NCI-H345 (cell line): ENCODE results near the gene LAMC1.
"Not testable (repeated sequence)": the region's sequence is repeated elsewhere in the genome, so short reads cannot be mapped to it uniquely, and the experiment has no call there.

ENCODE experiments used
- DNase-seq: peaks from one replicate; lab custom pipeline; 2025; lab: John Stamatoyannopoulos, UW

Gene LAMC1

DNA sequence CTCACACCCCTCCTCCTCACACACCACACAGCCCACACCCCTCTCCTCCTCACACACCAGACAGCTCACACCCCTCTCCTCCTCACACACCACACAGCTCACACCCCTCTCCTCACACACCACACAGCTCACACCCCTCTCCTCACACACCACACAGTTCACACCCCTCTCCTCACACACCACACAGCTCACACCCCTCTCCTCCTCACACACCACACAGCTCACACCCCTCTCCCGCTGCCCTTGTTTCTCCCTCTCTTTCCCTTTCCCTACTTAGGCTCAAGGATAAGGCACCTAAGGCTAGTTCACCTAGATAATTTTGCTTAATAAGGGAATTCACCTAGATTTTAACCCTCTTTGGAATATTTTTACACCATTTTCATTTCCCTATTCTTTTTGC is 126.8 kb downstream of the LAMC1 start:
- not testable (repeated sequence) for DNase-seq

DNA sequence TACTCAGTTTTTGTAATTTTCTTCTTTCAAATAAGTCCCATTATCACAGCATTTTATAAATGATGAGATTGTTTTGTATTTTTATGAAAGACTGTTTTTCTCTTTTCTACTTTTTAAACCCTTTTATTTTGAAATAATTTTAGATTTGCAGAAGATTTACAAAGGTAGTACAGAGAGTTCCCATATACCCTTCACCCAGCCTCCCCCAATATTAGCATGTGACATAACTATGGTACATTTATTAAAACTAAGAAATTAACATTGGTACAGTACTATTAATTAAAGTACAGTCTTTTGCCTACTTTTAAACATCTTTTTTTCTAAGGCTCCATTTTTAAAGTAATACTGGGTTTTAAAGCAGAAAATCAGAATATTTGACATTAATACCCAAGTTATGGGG is 127.2 kb downstream of the LAMC1 start:
- no peak for DNase-seq

DNA sequence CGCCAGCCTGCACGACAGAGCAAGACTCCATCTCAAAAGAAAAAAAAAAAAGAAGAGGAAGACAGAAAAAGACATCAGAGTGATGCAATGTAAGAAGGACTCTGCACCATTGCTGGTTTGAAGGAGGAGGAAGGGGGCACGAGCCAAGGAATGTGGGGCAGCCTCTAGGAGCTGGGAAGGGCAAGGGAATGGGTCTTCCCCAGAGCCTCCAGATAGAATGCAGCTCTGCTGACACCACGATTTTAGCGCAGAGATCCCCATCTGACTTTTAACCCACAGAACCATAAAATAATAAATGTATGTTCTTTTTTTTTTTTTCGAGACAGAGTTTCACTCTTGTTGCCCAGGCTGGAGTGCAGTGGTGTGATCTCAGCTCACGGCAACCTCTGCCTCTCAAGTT is 129.0 kb downstream of the LAMC1 start:
- DNase-seq: no peak

DNA sequence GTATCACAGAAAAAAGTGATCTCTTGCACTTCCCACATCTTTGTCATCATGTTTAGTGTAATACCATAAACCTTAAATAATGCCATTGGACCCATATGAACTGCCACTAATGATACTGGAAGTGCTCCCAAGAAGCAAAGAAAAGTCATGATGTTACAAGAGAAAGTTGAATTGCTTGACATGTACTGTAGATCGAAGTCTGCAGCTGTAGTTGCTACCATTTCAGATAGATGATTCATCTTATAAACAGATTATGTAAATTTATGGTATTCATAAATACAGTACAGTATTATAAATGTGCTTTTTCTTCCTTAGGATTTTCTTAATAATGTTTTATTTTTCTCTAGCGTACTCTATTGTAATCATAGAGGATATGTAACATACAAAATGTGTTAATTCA is 132.7 kb downstream of the LAMC1 start:
- DNase-seq: no peak

DNA sequence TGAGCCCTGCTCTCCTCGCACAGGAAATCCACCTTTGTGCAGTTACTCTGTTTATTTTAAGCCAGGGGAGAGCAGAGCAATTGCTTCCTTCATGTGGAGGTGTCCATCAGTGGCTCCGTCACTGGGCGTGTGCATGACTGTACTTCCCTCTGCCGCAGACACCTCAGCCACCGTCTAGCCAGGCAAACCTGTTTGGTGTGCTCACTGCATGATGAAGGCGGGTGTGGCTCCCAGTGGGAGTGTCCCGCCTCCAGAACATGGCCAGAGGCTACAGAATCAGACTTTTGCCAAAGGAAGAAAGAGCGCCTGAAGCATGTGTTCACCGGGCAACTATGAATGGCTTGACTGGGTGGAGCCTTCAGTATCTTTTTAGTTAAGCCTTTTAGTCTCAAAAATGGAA is 136.7 kb downstream of the LAMC1 start:
- no peak for DNase-seq

DNA sequence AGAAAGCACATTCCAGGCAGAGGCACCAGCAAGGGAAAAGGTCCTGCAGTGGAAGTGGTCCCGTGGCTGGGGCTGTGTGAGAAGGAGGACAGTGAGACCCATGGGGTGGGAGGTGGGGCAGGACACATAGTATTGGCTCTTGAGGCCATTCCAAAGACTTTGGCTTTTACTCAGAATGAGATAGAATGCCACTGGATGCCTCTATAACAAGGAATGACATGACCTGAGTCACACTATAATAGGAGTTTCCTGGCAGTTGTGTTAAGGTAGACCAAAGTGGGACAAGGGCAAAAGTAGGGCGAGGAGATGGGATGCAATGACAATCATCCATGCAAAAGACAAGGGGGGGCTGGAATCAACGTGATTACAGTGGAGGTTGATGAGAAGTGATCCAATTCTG is 138.2 kb downstream of the LAMC1 start:
- no peak for DNase-seq

DNA sequence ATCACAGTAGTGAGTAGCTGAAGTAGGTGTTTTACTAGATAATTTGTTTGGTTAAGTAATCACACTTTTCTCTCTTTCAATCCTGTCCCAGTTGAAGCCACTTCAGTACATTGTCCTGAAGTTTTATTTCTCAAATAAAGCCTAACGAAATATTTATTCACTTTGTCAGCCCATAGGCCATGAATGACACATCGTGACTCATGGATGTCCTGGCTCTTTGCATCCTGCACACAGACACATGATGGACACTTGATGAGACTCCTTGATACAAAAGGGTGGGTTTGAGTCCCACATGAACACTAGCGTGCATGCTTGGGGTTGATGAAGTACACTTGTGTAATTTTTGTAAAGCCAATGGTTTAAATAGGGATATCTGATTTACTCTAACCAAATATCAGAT is 140.1 kb downstream of the LAMC1 start:
- DNase-seq: no peak

DNA sequence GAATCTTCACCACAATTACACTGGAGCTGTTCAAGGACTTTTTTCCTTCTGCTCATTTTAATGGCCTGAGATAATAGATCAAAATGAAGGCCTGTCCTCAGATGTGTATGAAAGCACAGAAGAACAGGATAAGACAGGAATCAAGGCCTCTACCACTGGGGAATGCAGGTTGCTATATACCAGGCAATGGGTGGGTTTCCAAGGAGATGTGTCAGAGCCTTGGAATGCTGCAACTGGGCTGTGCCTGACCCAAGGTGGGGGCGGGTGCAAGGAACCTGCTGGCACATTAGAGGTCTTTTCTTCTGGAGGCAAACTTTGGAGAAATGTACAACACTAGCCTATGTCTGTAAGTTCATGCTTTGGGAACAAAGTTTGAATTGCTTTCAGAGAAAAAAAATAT is 141.1 kb downstream of the LAMC1 start:
- DNase-seq: no peak

DNA sequence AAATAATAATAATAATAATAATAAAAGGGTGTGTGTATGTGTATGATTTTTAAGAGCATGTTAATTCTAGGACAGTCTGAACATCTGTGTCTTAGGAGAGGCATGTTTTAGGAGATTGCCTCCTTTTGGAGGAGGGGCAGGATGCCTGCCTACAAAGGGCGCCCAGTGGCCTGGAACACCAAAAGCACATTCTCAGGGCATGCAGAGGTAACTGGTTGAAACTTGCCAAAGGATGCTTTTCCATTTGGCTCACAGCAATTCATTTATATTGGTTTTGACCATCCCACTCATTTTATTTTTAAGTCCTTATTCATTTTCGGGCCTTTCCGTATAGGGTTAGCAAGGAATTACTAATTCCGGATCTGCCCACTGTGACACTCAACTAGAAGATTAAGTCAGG is 141.7 kb downstream of the LAMC1 start:
- DNase-seq: no peak

DNA sequence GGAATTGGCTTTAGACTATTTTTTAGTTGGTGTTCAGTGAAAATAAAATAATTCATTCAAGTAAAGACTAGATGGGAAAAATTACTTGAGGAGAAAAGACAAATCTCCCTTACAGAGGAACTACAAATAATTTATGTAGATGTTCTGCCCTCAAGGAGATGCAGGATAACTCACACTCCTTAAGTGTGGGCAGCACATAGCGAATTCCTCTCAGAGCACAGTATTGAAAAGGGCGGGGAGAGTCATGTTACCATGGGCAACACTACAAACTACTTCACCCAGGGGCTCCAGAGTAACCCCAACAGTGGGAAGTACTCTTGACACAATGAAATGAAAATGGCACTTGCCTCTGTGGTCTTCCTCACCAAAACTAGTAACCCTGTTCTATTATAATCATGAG is 142.2 kb downstream of the LAMC1 start:
- DNase-seq: no peak

DNA sequence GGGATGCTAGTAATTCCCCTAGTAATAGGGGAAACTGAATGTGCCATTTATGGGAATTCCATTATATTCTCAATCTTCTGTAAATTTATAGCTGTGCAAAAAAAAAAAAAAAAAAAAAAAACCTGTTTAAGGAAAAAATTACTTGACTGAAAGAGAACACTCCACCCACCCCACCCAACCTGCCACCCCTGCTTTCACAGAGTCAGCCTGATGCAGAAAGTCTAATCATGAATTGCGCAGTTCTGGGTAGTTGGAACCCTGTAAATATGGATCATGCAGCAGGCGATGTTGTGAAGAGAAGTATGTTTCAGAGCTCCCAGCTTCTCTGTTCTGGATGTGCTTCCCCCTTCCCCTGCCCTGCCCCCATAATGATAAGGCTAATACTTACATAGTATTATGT is 143.2 kb downstream of the LAMC1 start:
- no peak for DNase-seq

DNA sequence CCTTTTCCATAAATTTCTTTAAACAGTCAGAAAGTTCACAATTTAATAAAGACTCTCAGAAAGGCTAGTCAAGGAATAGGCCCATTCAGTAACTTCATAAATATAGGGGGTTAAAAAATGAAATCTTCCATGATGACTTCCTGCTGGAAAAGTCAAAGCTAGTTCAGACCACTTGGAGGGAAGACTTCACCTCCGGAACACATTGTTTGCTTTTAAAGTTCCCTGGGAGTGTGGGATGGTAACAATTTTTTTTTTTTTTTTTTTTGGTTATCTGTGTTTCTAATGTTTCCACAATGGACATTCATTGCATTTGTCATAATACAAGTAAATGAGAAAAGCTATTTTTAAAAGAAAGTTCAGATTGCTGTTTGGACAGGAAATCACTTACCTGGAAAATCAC is 144.5 kb downstream of the LAMC1 start:
- no peak for DNase-seq

DNA sequence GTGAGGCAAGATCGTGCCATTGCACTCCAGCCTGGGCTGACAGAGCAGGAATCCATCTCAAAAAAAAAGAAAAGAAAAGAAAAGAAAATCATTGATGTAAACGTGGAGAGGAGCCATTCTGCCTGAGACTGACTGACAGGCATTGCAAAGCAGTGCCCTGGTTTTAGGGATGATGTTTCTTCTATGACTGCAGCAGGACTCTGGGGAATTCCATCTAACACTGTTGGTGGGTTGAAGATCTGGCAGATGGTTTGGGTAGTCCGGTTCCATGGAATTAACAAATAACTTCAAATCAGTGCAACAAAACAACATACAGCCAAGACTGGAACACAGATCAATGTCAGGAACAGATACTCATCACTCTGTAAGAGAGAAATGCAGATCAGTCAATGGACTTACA is 145.1 kb downstream of the LAMC1 start:
- no peak for DNase-seq

DNA sequence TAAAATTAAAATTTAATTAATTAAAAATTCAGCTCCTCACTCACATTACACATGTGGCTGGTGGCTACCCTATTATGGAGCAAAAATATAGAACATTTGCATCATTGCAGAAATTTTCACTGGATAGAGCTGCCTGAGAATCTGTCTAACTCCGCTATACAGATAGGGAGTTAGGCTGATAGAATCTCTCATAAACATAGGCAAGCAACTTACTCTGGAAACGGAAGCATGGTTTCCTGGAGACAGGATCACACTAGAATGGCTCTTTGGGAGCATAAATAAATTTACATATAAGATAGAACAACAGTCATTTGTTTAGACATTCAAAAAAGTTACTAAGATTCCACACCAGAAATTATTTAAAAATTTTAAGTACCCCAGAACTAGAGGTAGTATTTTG is 150.6 kb downstream of the LAMC1 start:
- no peak for DNase-seq

DNA sequence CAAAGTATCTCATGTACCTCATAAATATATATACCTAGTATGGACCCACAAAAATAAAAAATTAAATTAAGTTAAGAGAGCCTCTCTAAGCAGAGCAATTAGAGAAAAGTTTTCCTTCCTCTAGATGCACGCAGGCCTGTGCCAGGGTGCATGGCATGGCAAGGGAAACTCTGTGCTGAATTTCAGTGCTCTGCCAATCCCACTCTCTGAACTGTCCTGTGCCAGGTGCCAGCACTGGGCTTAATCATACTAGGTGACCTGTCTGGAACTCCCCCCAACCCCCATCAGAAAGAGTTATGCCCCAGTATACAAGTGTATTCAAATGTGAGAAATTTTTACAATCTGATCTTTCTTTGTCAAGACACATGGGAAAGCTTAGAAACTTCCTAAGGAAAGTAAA is 152.4 kb downstream of the LAMC1 start:
- DNase-seq: no peak

DNA sequence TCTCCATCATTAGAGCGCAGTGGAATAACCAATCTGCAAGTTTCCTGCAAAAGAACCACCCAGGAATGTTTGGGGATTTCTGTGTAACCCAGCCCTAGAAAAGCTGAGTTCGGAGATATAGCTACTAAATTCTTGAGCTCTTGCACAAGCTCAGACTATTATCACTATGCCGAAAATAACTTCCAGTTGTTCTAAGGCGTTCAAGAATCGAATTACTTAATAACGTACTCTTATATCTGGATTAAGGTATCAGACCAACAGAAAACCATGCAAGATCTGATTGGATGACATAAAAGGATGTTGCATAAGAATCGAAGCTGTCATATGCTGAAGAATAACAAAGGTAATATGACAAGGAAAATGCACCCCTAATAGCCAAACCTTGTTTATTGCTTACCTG is 155.3 kb downstream of the LAMC1 start:
- no peak for DNase-seq

DNA sequence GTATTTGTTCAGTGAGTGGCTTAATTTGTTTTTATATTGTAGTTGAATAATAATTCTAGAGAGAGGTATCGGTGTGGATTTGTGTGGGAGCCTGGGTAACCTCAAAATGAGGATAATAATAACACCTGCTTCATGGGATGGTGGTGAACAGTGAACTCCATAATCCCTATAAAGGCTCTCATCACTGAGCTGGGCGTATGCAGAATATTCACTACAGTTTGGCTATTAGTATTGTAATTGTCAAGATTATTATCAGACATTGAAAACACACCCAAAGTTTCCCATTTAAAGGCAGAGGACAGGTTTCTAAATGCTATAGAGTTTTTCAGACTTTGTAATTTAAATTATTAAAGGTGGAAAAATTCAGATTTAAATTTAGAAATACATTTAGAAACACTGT is 155.8 kb downstream of the LAMC1 start:
- no peak for DNase-seq

DNA sequence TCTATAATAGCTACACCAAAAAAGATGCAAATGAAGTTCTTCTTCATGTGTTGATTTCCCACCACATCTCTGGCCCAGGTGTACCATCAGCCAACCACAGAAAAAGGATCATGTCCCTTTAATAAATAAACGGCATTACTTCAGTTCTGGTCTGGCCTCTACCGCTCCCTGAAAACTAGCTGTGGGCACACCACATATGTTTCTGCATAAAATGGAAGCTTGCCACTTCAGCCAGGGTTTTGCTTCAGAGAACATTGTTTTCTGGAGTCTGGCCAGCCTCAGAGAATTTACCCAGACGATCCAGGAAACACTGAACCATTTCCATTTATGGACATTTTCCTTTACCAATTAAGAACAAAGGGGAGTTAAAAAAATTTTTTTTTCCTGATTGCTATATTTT is 157.0 kb downstream of the LAMC1 start:
- DNase-seq: no peak

DNA sequence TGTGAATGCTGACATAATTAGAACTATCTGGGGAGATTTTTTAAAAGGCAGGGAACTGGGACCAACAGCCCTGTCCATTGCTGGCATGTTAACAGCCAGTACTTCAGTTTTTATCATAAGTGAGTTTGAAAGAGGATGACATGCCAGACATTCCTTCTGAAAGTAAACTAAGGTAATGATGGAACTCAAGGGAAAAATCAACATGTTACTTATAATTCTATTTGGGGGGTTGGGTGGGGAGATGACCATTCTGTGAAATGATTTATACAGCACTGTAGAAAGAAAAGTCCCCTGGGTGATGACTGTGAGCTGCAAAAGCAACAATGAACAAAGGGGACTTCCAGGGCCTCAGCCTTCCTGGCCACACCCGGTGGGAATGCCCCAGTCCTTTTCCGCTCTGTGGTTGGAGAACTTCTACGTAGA is 157.4 kb downstream of the LAMC1 start:
- DNase-seq: no peak

DNA sequence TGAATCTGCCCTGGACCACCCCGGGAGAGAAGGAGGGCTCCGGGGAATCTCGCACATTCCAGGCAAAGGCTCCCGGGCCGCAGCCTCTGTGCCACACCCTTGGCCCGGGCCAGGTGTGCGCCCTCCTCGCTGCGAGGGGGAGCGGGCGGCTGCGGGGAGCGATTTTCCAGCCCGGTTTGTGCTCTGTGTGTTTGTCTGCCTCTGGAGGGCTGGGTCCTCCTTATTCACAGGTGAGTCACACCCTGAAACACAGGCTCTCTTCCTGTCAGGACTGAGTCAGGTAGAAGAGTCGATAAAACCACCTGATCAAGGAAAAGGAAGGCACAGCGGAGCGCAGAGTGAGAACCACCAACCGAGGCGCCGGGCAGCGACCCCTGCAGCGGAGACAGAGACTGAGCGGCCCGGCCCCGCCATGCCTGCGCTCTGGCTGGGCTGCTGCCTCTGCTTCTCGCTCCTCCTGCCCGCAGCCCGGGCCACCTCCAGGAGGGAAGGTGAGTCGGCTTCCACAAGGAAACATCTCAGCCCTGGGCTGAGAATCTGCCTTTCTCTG is 162.8 kb downstream of the LAMC1 start, which contains the start of gene LAMC2:
Gene LAMC2 (plus strand): TSS at position 324 of the 550 bp plus-strand sequence. CDS start 89 bp downstream, at position 413.
- peak; percentile 14 for DNase-seq

DNA sequence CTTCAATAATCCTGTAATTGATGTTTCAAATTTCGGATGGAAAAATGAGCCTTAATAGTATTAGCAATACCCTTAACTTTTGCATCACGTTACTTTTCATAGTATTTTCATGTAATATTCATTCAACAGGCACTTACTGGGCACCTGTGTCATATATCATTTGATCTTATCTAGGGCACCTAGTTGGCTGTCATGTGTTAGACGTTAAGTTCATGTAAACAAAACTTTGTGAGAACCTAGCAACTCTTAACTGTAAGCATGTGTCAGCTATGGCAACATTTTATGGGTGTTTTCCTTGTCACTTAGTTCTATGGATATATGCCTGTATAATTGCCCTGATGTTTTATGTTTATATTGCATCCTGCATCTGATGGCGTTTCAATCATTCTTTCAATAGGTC is 163.6 kb downstream of the LAMC1 start:
- no peak for DNase-seq

DNA sequence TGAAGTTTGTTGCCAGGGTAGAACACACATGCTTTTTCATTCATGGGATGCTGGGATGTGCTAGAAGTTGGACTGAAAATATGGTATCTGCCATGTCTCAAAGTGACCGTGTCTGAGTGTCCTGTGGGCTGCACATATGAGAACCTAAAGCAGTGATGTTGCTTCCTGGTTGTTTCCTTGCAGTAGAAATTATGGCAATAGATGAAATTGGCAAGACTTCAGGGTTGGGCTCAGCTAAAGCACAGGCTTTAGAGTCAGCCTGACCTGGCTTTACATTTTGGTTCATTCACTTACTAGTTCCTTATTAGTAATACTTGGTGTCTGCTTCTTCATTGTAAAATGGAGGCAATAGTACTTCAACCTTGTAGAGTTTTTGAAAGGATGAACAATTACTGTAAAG is 165.0 kb downstream of the LAMC1 start:
- DNase-seq: no peak

DNA sequence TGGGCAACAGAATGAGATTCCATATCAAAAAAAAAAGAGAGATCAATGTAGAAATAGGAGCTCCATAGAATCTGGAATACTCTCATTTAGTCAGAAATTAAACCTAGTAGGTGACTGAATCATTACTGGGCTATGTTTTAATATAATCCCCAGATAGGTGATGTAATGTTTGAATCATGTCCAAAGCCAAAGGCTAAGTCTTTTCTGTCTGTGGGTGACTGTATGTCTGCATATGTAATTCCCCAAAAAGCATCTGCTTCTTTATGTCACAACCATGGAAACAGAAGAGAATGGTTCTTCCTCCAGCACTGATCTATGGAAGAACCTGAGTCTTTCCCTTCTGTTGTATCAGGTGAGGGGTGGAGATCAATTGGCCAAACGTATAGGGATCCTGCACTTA is 168.6 kb downstream of the LAMC1 start:
- no peak for DNase-seq

DNA sequence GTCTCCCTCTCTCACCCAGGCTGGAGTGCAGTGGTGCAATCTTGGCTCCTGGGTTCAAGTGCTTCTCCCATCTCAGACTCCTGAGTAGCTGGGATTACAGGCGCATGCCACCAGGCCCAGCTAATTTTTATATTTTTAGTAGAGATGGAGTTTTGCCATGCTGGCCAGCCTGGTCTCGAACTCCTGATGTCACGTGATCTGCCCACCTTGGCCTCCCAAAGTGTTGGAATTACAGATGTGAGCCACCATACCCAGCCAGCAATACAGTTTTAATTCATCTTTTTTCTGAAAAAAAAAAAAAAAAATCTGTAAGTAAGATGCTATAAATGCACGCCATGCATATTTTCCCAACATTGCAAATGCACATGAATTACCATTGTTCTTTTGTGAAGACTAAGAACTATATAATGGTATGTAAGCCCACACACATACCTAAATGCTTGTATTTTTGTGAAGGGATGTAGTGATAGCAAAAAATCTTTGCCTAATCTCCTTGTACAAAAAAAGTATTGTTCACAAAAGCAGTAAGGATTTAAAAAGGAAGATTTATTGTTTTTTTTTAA is 170.8 kb downstream of the LAMC1 start:
- DNase-seq: no peak
